ENCODE data around the gene ILK.

Gene ILK
- long read RNA-seq, transcript ILK-203 (13 exons, 1,692 nt) = major isoform, 167 of 341 reads
- long read RNA-seq, transcript ILK-201 (13 exons, 1,802 nt) = minor isoform, 81 of 341 reads
- long read RNA-seq, transcript ILK-212 (12 exons, 1,617 nt) = minor isoform, 47 of 341 reads
- long read RNA-seq, partial matches to known transcripts = 5 of 341 reads
- long read RNA-seq, other reads (novel, unspliced or antisense) = 36 of 341 reads

- peak within 1 kb of the TSS; percentile 90 for H3K4me3 ChIP-seq (replicated peaks; ENCODE audit: insufficient read depth, low read length)
- H3K27ac ChIP-seq (replicated peaks) = peak within 1 kb of the TSS; percentile 78
- DNase-seq (ENCODE audit: low read depth in 1 of 2, low spot score in 1 of 2) = peak; percentile 78 to 92
- TF ChIP-seq POLR2AphosphoS5 (IDR thresholded peaks at IDR 0.05; ENCODE audit: low read depth) (peak; percentile 89), GABPA (IDR thresholded peaks at IDR 0.05; ENCODE audit: low read depth) (peak; percentile 63; the same call in 1 of the 2 replicates)
- TF ChIP-seq, protein P1, sequence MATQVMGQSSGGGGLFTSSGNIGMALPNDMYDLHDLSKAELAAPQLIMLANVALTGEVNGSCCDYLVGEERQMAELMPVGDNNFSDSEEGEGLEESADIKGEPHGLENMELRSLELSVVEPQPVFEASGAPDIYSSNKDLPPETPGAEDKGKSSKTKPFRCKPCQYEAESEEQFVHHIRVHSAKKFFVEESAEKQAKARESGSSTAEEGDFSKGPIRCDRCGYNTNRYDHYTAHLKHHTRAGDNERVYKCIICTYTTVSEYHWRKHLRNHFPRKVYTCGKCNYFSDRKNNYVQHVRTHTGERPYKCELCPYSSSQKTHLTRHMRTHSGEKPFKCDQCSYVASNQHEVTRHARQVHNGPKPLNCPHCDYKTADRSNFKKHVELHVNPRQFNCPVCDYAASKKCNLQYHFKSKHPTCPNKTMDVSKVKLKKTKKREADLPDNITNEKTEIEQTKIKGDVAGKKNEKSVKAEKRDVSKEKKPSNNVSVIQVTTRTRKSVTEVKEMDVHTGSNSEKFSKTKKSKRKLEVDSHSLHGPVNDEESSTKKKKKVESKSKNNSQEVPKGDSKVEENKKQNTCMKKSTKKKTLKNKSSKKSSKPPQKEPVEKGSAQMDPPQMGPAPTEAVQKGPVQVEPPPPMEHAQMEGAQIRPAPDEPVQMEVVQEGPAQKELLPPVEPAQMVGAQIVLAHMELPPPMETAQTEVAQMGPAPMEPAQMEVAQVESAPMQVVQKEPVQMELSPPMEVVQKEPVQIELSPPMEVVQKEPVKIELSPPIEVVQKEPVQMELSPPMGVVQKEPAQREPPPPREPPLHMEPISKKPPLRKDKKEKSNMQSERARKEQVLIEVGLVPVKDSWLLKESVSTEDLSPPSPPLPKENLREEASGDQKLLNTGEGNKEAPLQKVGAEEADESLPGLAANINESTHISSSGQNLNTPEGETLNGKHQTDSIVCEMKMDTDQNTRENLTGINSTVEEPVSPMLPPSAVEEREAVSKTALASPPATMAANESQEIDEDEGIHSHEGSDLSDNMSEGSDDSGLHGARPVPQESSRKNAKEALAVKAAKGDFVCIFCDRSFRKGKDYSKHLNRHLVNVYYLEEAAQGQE (IDR thresholded peaks at IDR 0.05; ENCODE audit: insufficient replicate concordance, low read depth) = no peak
- TF ChIP-seq, protein P2, sequence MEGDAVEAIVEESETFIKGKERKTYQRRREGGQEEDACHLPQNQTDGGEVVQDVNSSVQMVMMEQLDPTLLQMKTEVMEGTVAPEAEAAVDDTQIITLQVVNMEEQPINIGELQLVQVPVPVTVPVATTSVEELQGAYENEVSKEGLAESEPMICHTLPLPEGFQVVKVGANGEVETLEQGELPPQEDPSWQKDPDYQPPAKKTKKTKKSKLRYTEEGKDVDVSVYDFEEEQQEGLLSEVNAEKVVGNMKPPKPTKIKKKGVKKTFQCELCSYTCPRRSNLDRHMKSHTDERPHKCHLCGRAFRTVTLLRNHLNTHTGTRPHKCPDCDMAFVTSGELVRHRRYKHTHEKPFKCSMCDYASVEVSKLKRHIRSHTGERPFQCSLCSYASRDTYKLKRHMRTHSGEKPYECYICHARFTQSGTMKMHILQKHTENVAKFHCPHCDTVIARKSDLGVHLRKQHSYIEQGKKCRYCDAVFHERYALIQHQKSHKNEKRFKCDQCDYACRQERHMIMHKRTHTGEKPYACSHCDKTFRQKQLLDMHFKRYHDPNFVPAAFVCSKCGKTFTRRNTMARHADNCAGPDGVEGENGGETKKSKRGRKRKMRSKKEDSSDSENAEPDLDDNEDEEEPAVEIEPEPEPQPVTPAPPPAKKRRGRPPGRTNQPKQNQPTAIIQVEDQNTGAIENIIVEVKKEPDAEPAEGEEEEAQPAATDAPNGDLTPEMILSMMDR (IDR thresholded peaks at IDR 0.05; ENCODE audit: insufficient read depth, low read length) = no peak
- no peaks in the 10 kb centered on the region for H3K27me3 ChIP-seq (ENCODE audit: insufficient read depth, poor library complexity, severe bottlenecking)
These were observed at the start of gene ILK, which contains the start of gene RRP8 for GRCh38 chr11:6603287-6604080. Gene ILK (plus strand): TSS chr11:6603774. CDS start chr11:6604272, 498 bp downstream. Gene RRP8 (minus strand): TSS chr11:6603616. CDS start chr11:6603502, 114 bp downstream.

DNA sequence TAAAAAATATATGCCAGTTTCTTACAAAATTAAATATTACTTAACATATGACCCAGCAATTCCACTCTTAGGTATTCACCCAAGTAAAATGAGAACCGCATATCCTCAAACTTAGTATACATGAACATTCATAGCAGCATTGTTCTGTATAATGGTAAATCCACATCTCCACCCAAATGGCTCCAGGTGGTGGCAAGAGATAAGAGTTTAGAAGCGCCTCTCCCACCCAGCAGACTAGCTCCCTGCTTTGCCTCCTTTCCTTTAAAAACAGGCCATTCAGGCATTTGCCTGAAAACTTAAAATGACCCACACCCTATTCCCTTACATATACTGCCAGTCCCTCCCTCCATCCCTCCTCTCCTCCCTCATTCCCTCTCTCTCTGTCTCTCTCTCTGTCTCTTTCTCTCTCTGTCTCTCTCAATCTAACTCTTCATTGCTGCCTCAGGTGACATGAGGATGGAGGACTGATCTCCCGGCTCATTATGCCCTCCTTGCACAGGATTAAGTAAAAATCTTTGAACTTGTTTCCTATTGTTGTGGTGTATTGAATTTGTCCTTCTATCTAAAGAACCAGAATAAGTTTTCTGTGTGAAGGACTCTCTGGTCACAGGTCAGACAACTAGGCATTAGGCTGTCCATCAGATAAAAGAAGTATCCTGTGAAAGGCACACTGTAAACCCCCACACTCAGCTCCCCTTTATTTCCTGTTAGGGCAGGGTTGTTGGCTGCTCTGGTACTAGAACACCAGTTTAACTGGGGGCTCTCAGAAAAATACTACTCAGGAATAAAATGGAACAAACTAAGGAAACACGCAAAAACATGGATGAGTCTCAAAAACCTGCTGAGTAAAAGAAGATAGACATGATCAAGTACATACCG lies 48.5 kb upstream of the ILK start:
- Histone ChIP-seq H3K27ac (replicated peaks) (no peak overlapping the region), H3K27me3 (ENCODE audit: insufficient read depth, poor library complexity, severe bottlenecking) (no peaks in the 10 kb centered on the region), H3K4me3 (replicated peaks; ENCODE audit: insufficient read depth, low read length) (no peak overlapping the region)
- DNase-seq (ENCODE audit: low read depth in 1 of 2, low spot score in 1 of 2) = no peak
- TF ChIP-seq GABPA (IDR thresholded peaks at IDR 0.05; ENCODE audit: low read depth) (no peak), SPI1 (IDR thresholded peaks at IDR 0.05; ENCODE audit: borderline replicate concordance, low read depth) (no peak), POLR2AphosphoS5 (IDR thresholded peaks at IDR 0.05; ENCODE audit: low read depth) (no peak)
- TF ChIP-seq, protein P1 (IDR thresholded peaks at IDR 0.05; ENCODE audit: insufficient replicate concordance, low read depth) = no peak

DNA sequence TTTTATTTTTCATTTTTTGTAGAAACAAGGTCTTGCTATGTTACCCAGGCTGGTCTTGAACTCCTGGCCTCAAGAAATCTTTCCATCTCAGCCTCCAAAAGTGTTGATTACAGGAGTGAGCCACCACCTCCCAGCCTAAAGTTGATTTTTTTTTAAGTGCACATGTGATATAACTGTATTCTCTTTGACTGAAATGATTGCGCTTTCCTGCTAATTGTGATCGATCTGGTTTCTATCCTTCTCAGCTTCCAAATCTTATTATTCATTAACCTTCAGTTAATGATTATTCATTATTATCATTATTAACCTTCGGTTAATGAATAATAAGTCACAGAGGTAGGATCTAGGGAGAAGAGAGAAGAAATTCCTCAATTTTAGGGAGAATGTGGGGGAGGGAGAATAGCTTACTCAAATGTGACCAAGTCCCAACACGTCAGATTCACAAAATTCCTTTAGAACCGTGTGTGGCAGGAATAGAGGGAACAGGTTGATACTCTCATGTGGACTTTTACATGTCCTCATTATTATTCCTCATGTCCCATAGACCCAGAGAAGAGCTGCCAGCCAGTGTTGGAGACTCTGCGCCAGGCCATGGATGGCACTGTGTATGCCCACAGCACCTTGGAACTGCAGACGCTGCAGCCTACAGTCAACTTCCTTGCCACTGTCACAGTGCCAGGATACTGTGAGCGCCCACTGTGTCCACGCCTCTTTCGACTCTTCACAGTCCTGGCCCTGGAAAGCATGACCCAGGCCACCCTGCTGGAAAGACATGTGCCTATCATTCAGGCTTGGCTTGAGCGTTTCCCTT lies 47.2 kb upstream of the ILK start:
- no peak overlapping the region for H3K4me3 ChIP-seq (replicated peaks; ENCODE audit: insufficient read depth, low read length)
- no peak overlapping the region for H3K27ac ChIP-seq (replicated peaks)
- H3K27me3 ChIP-seq (ENCODE audit: insufficient read depth, poor library complexity, severe bottlenecking) = no peaks in the 10 kb centered on the region
- no peak for DNase-seq (ENCODE audit: low read depth in 1 of 2, low spot score in 1 of 2)
- TF ChIP-seq, protein P2 (IDR thresholded peaks at IDR 0.05; ENCODE audit: insufficient read depth, low read length) = no peak
- TF ChIP-seq, protein P1 (IDR thresholded peaks at IDR 0.05; ENCODE audit: insufficient replicate concordance, low read depth) = no peak
- TF ChIP-seq POLR2AphosphoS5 (IDR thresholded peaks at IDR 0.05; ENCODE audit: low read depth) = no peak
- no peak for TF ChIP-seq GABPA (IDR thresholded peaks at IDR 0.05; ENCODE audit: low read depth)
- no peak for TF ChIP-seq SPI1 (IDR thresholded peaks at IDR 0.05; ENCODE audit: borderline replicate concordance, low read depth)

Measured in HL-60 (cell line).